ENCODE measurements around the gene DNAJB14. TPM values are rescaled to one million over a fixed set of nuclear protein-coding genes. Genes with fewer than 3 reads are reported as not detected.

Gene DNAJB14
- total RNA-seq: 62.2 and 65.0 TPM in 2 replicates

GRCh38 chr4:99946356-99947189, at the start of gene DNAJB14:
DNAJB14 (minus strand) TSS chr4:99946618; CDS start chr4:99946571, 47 bp downstream.

GRCh38 chr4:99949999-99950912, 3.8 kb upstream of the DNAJB14 start, which contains the start of gene H2AZ1:
H2AZ1 (minus strand) TSS chr4:99950275; CDS start chr4:99950170, 105 bp downstream.

GRCh38 chr4:99894161-99894997, 52.0 kb downstream of the DNAJB14 start, which contains the start of gene LAMTOR3:
LAMTOR3 (minus strand) TSS chr4:99894427; CDS start chr4:99893963, 464 bp downstream.

Other genes with a start within 250 kb of the DNAJB14 start
- not detected in 2 replicates for gene DAPP1, start 129.8 kb downstream of the DNAJB14 start, total RNA-seq
- gene LAMTOR3, start 52.2 kb downstream of the DNAJB14 start, total RNA-seq: 39.8 and 45.9 TPM in 2 replicates
- 509 and 644 TPM in 2 replicates for gene H2AZ1, start 3.7 kb upstream of the DNAJB14 start, total RNA-seq
- 17.0 and 31.8 TPM in 2 replicates for gene DDIT4L, start 243.8 kb upstream of the DNAJB14 start, total RNA-seq

Data from thoracic aorta endothelial cell (primary cell).